GDM1 (cell line): ENCODE data around the gene CARTPT.

ENCODE experiments used
- DNase-seq: peaks from one replicate; lab custom pipeline; 2025; lab: John Stamatoyannopoulos, UW

Gene CARTPT

GRCh38 chr5:71737931-71738539 lies 19.0 kb downstream of the CARTPT start:
- no peak for DNase-seq

- no peak for DNase-seq
Measured at GRCh38 chr5:71738662-71739361, 19.7 kb downstream of the CARTPT start.

GRCh38 chr5:71740015-71740753 lies 21.1 kb downstream of the CARTPT start:
- DNase-seq = no peak

- DNase-seq = no peak
Measured at GRCh38 chr5:71743155-71743554, 24.1 kb downstream of the CARTPT start.

- no peak for DNase-seq
Measured at GRCh38 chr5:71744009-71744790, 25.1 kb downstream of the CARTPT start.

GRCh38 chr5:71747182-71747581 lies 28.1 kb downstream of the CARTPT start:
- no peak for DNase-seq

- no peak for DNase-seq
Measured at GRCh38 chr5:71748360-71748759, 29.3 kb downstream of the CARTPT start.

- DNase-seq = no peak
Measured at GRCh38 chr5:71751422-71751821, 32.3 kb downstream of the CARTPT start.

- no peak for DNase-seq
Measured at GRCh38 chr5:71752441-71753190, 33.5 kb downstream of the CARTPT start.

GRCh38 chr5:71757590-71758543 lies 38.8 kb downstream of the CARTPT start:
- peak; percentile 15 for DNase-seq

- no peak for DNase-seq
Measured at GRCh38 chr5:71762826-71763225, 43.8 kb downstream of the CARTPT start.

GRCh38 chr5:71767661-71768060 lies 48.6 kb downstream of the CARTPT start:
- DNase-seq = no peak

- no peak for DNase-seq
Measured at GRCh38 chr5:71769287-71769686, 50.2 kb downstream of the CARTPT start.

- no peak for DNase-seq
Measured at GRCh38 chr5:71770381-71770780, 51.3 kb downstream of the CARTPT start.
